ENCODE measurements around the gene NAA10.

The NAA10 gene

GRCh38 chrX:153939573-153939972 is 4.7 kb upstream of the NAA10 start:
- Histone ChIP-seq H3K4me2 (ENCODE audit: low read length) (no peak overlapping the region), H2AFZ (no peak overlapping the region), H3K27me3 (ENCODE audit: control insufficient read depth, insufficient read depth, low read length) (no peaks in the 10 kb centered on the region), H3K9me3 (ENCODE audit: control insufficient read depth, low read length) (no peaks in the 10 kb centered on the region), H3K4me1 (no peaks in the 10 kb centered on the region), H3K27ac (no peak overlapping the region), H3K4me3 (ENCODE audit: low read depth, low read length) (no peak overlapping the region), H3K36me3 (ENCODE audit: control insufficient read depth, insufficient read depth, low read length) (no peaks in the 10 kb centered on the region), H3K79me2 (no peaks in the 10 kb centered on the region), H3K9ac (no peak overlapping the region)
- TF ChIP-seq, protein P1, sequence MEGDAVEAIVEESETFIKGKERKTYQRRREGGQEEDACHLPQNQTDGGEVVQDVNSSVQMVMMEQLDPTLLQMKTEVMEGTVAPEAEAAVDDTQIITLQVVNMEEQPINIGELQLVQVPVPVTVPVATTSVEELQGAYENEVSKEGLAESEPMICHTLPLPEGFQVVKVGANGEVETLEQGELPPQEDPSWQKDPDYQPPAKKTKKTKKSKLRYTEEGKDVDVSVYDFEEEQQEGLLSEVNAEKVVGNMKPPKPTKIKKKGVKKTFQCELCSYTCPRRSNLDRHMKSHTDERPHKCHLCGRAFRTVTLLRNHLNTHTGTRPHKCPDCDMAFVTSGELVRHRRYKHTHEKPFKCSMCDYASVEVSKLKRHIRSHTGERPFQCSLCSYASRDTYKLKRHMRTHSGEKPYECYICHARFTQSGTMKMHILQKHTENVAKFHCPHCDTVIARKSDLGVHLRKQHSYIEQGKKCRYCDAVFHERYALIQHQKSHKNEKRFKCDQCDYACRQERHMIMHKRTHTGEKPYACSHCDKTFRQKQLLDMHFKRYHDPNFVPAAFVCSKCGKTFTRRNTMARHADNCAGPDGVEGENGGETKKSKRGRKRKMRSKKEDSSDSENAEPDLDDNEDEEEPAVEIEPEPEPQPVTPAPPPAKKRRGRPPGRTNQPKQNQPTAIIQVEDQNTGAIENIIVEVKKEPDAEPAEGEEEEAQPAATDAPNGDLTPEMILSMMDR (IDR thresholded peaks at IDR 0.05), result no peak

- TF ChIP-seq, protein P1 (IDR thresholded peaks at IDR 0.05), result no peak
- no peaks in the 10 kb centered on the region for H3K4me1 ChIP-seq
These were observed 3.5 kb upstream of the NAA10 start for GRCh38 chrX:153938226-153938786.

GRCh38 chrX:153937056-153937455 is 2.2 kb upstream of the NAA10 start:
- no peak overlapping the region for H3K4me3 ChIP-seq (ENCODE audit: low read depth, low read length)
- H3K27ac ChIP-seq, result no peak overlapping the region
- no peak overlapping the region for H3K4me2 ChIP-seq (ENCODE audit: low read length)
- TF ChIP-seq, protein P1 (IDR thresholded peaks at IDR 0.05), result no peak
- H3K9ac ChIP-seq, result no peak overlapping the region
- no peak overlapping the region for H2AFZ ChIP-seq
- no peaks in the 10 kb centered on the region for H3K27me3 ChIP-seq (ENCODE audit: control insufficient read depth, insufficient read depth, low read length)
- H3K4me1 ChIP-seq, result no peaks in the 10 kb centered on the region
- H3K79me2 ChIP-seq, result no peaks in the 10 kb centered on the region
- H3K36me3 ChIP-seq (ENCODE audit: control insufficient read depth, insufficient read depth, low read length), result no peaks in the 10 kb centered on the region
- no peaks in the 10 kb centered on the region for H3K9me3 ChIP-seq (ENCODE audit: control insufficient read depth, low read length)

More at GRCh38 chrX:153938226-153938786, 3.5 kb upstream of the NAA10 start:
- Histone ChIP-seq H3K4me2 (ENCODE audit: low read length) (no peak overlapping the region), H3K27me3 (ENCODE audit: control insufficient read depth, insufficient read depth, low read length) (no peaks in the 10 kb centered on the region), H3K27ac (no peak overlapping the region), H3K79me2 (no peaks in the 10 kb centered on the region), H3K4me3 (ENCODE audit: low read depth, low read length) (no peak overlapping the region), H2AFZ (no peak overlapping the region), H3K9ac (no peak overlapping the region), H3K36me3 (ENCODE audit: control insufficient read depth, insufficient read depth, low read length) (no peaks in the 10 kb centered on the region), H3K9me3 (ENCODE audit: control insufficient read depth, low read length) (no peaks in the 10 kb centered on the region)

- no peaks in the 10 kb centered on the region for H3K27me3 ChIP-seq (ENCODE audit: control insufficient read depth, insufficient read depth, low read length)
- H3K4me3 ChIP-seq (ENCODE audit: low read depth, low read length), result peak overlapping the region; percentile 27
- no peaks in the 10 kb centered on the region for H3K4me1 ChIP-seq
- no peak overlapping the region for H3K27ac ChIP-seq
- H2AFZ ChIP-seq, result peak overlapping the region; percentile 77
- H3K79me2 ChIP-seq, result no peaks in the 10 kb centered on the region
- no peaks in the 10 kb centered on the region for H3K9me3 ChIP-seq (ENCODE audit: control insufficient read depth, low read length)
- TF ChIP-seq, protein P1 (IDR thresholded peaks at IDR 0.05), result no peak
- no peaks in the 10 kb centered on the region for H3K36me3 ChIP-seq (ENCODE audit: control insufficient read depth, insufficient read depth, low read length)
- no peak overlapping the region for H3K9ac ChIP-seq
- H3K4me2 ChIP-seq (ENCODE audit: low read length), result peak overlapping the region; percentile 47
These were observed 552 bp upstream of the NAA10 start for GRCh38 chrX:153935326-153935851.

Measured in parathyroid adenoma (tissue), 2 donors.